HT-29 (cell line): Measurements from ENCODE around the gene FRMPD1. TPM values are rescaled to one million over a fixed set of nuclear protein-coding genes. Genes with fewer than 3 reads are reported as not detected.
A peak's percentile ranks its signal among the peaks of the same experiment; 100 is the strongest.
"Not testable (repeated sequence)": the region's sequence is repeated elsewhere in the genome, so short reads cannot be mapped to it uniquely, and the experiment has no call there.

ENCODE experiments used
- DNase-seq: peaks from one replicate; pipeline ENCODE4 v3.0.0-alpha.2; 2015; ENCODE audit warnings: low spot score
- total RNA-seq: library from RNA; depleted of rRNA; stranded (reverse); fragments of >200 nt; shearing (Covaris generic); gene quantifications from 2 replicates; pipeline ENCODE4 v1.2.3, GENCODE V29; 2014; rRNA removed

FRMPD1 gene
- not detected in 2 replicates for total RNA-seq

GRCh38 chr9:37650873-37651768 lies at the start of gene FRMPD1:
TSS of gene FRMPD1 (plus strand) at chr9:37650954. CDS start at chr9:37692642, 41,688 bp downstream.
- DNase-seq: peak; percentile 25

GRCh38 chr9:37602061-37602460 lies 48.7 kb upstream of the FRMPD1 start:
- DNase-seq: not testable (repeated sequence)

GRCh38 chr9:37602817-37603216 lies 47.9 kb upstream of the FRMPD1 start:
- peak; percentile 29 for DNase-seq

GRCh38 chr9:37604296-37604695 lies 46.5 kb upstream of the FRMPD1 start:
- DNase-seq: no peak

- no peak for DNase-seq
Measured at GRCh38 chr9:37608250-37608649, 42.5 kb upstream of the FRMPD1 start.

- no peak for DNase-seq
Measured at GRCh38 chr9:37609735-37610397, 40.9 kb upstream of the FRMPD1 start.

- DNase-seq: no peak
Measured at GRCh38 chr9:37611014-37611413, 39.7 kb upstream of the FRMPD1 start.

- no peak for DNase-seq
Measured at GRCh38 chr9:37611961-37612360, 38.8 kb upstream of the FRMPD1 start.

GRCh38 chr9:37617161-37617560 lies 33.6 kb upstream of the FRMPD1 start:
- DNase-seq: no peak

- no peak for DNase-seq
Measured at GRCh38 chr9:37617832-37618231, 32.9 kb upstream of the FRMPD1 start.

GRCh38 chr9:37618817-37619216 lies 31.9 kb upstream of the FRMPD1 start:
- DNase-seq: no peak

- no peak for DNase-seq
Measured at GRCh38 chr9:37619806-37620205, 30.9 kb upstream of the FRMPD1 start.

- no peak for DNase-seq
Measured at GRCh38 chr9:37620396-37620795, 30.4 kb upstream of the FRMPD1 start.

GRCh38 chr9:37621273-37622121 lies 29.3 kb upstream of the FRMPD1 start:
- DNase-seq: no peak

- DNase-seq: no peak
Measured at GRCh38 chr9:37622462-37622861, 28.3 kb upstream of the FRMPD1 start.

- no peak for DNase-seq
Measured at GRCh38 chr9:37623267-37623666, 27.5 kb upstream of the FRMPD1 start.

GRCh38 chr9:37624073-37624472 lies 26.7 kb upstream of the FRMPD1 start:
- DNase-seq: no peak

GRCh38 chr9:37625036-37625757 lies 25.6 kb upstream of the FRMPD1 start:
- no peak for DNase-seq

- DNase-seq: no peak
Measured at GRCh38 chr9:37625758-37626147, 25.0 kb upstream of the FRMPD1 start.

GRCh38 chr9:37626708-37627292 lies 24.0 kb upstream of the FRMPD1 start:
- DNase-seq: no peak

GRCh38 chr9:37632479-37632878 lies 18.3 kb upstream of the FRMPD1 start:
- no peak for DNase-seq
